ENCODE data around the gene DUSP2. TPM values are rescaled to one million over a fixed set of nuclear protein-coding genes. Genes with fewer than 3 reads are reported as not detected.

The DUSP2 gene
- total RNA-seq, 1 donor from 2014 or later, result 494 TPM

DNA sequence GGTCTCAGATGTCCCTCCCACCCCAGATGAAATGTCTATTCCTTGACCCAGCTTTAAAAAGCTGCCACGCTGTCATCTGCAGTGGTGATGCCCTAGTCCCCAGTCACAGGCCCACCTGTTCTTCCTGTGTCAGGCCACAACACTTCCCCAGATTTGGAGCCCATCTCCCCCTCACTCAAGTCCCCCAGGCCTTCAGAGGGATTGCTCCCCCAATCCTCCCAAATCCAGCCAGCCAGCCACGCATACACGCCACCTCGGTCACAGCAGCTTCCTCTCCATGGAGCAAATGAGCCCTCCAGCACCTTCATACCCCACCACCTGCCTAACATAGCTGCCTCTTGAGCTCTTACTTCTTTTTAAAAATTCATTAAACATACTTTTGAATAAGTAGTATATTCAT lies 14.8 kb downstream of the DUSP2 start:
- Mint-ChIP-seq H3K27ac (no peak overlapping the region), H3K27me3 (ENCODE audit: insufficient read depth) (no peaks in the 10 kb centered on the region), H3K36me3 (ENCODE audit: low read depth) (peaks cover 12% of the 10 kb centered on the region), H3K9me3 (no peaks in the 10 kb centered on the region), H3K4me1 (ENCODE audit: low read depth) (peaks cover 12% of the 10 kb centered on the region), H3K4me3 (no peak overlapping the region)
- intact Hi-C loops (cut with micrococcal nuclease), result no loop called here
- DNase-seq (ENCODE audit: low spot score), result no peak

- Mint-ChIP-seq H3K27me3 (ENCODE audit: insufficient read depth) (no peaks in the 10 kb centered on the region), H3K9me3 (no peaks in the 10 kb centered on the region), H3K4me1 (ENCODE audit: low read depth) (peaks cover 12% of the 10 kb centered on the region), H3K36me3 (ENCODE audit: low read depth) (peaks cover 12% of the 10 kb centered on the region), H3K27ac (no peak overlapping the region), H3K4me3 (no peak overlapping the region)
- no peak for DNase-seq (ENCODE audit: low spot score)
- intact Hi-C loops (cut with micrococcal nuclease), result no loop called here
Observed at GRCh38 chr2:96129528-96130120, 15.6 kb downstream of the DUSP2 start.

DNA sequence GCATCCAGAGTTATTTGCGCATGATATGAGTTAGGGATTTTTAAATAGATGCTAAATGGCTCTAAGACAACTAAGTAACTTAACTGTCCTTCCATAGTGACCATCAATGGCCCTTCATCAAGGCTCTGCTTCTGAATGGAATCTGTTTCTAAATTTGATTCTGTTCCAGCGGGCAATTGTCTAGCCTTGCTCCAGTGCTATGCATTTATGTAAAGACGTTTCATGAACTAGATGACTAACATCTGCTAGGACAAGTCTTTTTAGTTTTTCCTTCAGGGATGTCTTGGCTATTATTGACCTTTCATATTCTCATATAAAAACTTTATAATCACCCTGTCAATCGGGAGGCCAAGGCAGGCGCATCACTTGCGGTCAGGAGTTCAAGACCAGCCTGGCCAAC lies 16.8 kb downstream of the DUSP2 start:
- Mint-ChIP-seq H3K9me3 (no peaks in the 10 kb centered on the region), H3K36me3 (ENCODE audit: low read depth) (peaks cover 12% of the 10 kb centered on the region), H3K27me3 (ENCODE audit: insufficient read depth) (peaks cover 2% of the 10 kb centered on the region), H3K4me3 (no peak overlapping the region), H3K27ac (no peak overlapping the region), H3K4me1 (ENCODE audit: low read depth) (peaks cover 12% of the 10 kb centered on the region)
- no peak for DNase-seq (ENCODE audit: low spot score)
- intact Hi-C loops (cut with micrococcal nuclease), result no loop called here

- no peak for DNase-seq (ENCODE audit: low spot score)
- peaks cover 10% of the 10 kb centered on the region for H3K36me3 Mint-ChIP-seq (ENCODE audit: low read depth)
- intact Hi-C loops (cut with micrococcal nuclease), result no loop called here
- no peak overlapping the region for H3K4me3 Mint-ChIP-seq
- H3K27ac Mint-ChIP-seq, result no peak overlapping the region
- peaks cover 22% of the 10 kb centered on the region for H3K27me3 Mint-ChIP-seq (ENCODE audit: insufficient read depth)
- no peaks in the 10 kb centered on the region for H3K9me3 Mint-ChIP-seq
- peaks cover 11% of the 10 kb centered on the region for H3K4me1 Mint-ChIP-seq (ENCODE audit: low read depth)
Observed at GRCh38 chr2:96124406-96125265, 20.6 kb downstream of the DUSP2 start.

DNA sequence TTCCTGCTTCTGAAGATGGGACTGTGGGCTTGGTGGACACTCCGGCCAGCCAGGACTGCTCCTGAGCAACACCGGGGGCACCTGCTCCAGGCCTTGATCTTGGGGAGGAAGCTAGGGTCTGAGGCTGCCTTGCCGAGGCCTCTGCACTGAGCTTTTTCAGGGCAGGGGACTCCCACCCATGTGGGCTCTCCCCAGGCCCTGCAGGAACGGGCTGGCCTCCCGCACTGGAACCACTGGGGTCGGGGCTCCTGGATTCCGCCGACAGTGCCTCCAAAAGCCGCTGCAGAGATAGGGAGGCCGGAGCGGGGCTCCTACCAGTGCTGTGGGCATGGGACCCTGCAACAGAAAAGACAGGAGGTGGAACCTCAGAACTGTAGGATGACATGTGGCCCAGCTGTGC lies 21.3 kb downstream of the DUSP2 start:
- Mint-ChIP-seq H3K36me3 (ENCODE audit: low read depth) (peaks cover 10% of the 10 kb centered on the region), H3K9me3 (no peaks in the 10 kb centered on the region)

GRCh38 chr2:96123290-96123689 lies 21.9 kb downstream of the DUSP2 start:
- intact Hi-C loops (cut with micrococcal nuclease), result no loop called here
- peaks cover 26% of the 10 kb centered on the region for H3K27me3 Mint-ChIP-seq (ENCODE audit: insufficient read depth)

More for the DNA sequence above, 21.3 kb downstream of the DUSP2 start:
- Mint-ChIP-seq H3K27me3 (ENCODE audit: insufficient read depth) (peaks cover 25% of the 10 kb centered on the region), H3K4me1 (ENCODE audit: low read depth) (peaks cover 11% of the 10 kb centered on the region), H3K27ac (no peak overlapping the region), H3K4me3 (no peak overlapping the region)
- intact Hi-C loops (cut with micrococcal nuclease), result no loop called here
- no peak for DNase-seq (ENCODE audit: low spot score)

DNA sequence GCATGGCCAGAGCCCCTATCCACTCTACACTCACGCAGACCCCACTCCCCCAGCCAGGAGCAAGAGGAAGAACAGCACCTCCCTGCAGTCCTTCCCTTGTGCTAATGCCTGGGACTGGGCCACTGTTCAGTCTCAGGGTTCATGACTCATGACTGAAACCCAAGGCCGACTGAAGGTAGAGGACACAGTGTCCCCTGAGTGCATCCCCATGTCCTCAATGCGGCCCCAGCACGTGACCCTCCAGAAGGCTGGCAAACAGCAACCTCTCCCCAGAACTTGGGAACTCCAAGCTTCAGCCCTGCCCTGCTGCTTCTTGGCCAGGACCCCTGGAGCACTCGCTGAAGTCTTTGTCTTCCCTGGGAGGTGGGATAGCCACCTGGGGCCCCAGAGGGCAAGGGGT lies 22.8 kb downstream of the DUSP2 start:
- no peak overlapping the region for H3K4me3 Mint-ChIP-seq
- intact Hi-C loops (cut with micrococcal nuclease), result no loop called here
- no peak for DNase-seq (ENCODE audit: low spot score)
- peaks cover 18% of the 10 kb centered on the region for H3K4me1 Mint-ChIP-seq (ENCODE audit: low read depth)
- H3K27ac Mint-ChIP-seq, result no peak overlapping the region
- peaks cover 31% of the 10 kb centered on the region for H3K27me3 Mint-ChIP-seq (ENCODE audit: insufficient read depth)
- no peaks in the 10 kb centered on the region for H3K9me3 Mint-ChIP-seq
- peaks cover 10% of the 10 kb centered on the region for H3K36me3 Mint-ChIP-seq (ENCODE audit: low read depth)

More at GRCh38 chr2:96123290-96123689, 21.9 kb downstream of the DUSP2 start:
- H3K4me3 Mint-ChIP-seq, result no peak overlapping the region
- no peak for DNase-seq (ENCODE audit: low spot score)
- peaks cover 11% of the 10 kb centered on the region for H3K4me1 Mint-ChIP-seq (ENCODE audit: low read depth)
- H3K9me3 Mint-ChIP-seq, result no peaks in the 10 kb centered on the region
- H3K36me3 Mint-ChIP-seq (ENCODE audit: low read depth), result peaks cover 10% of the 10 kb centered on the region
- H3K27ac Mint-ChIP-seq, result no peak overlapping the region

DNA sequence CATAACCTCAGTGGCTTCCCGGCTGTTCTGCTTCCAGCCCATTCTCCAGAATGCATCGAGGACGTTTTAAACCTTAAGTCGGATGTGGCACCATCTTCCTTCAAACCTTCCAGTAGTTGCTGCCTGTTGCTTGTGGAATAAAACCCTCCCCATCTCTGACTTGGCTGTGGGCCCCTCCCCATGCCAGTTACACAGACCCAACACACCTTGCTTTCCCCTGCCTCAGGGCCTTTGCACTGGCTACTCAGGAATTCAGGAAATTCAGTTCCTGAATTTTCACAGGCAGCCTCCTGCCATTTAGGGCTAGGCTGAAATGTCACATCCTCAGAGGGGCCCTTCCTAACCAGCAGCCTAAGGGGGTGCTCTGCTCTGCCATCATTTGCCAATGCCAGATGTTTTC lies 23.8 kb downstream of the DUSP2 start:
- peaks cover 6% of the 10 kb centered on the region for H3K36me3 Mint-ChIP-seq (ENCODE audit: low read depth)
- H3K4me3 Mint-ChIP-seq, result no peak overlapping the region
- no peak for DNase-seq (ENCODE audit: low spot score)
- no peaks in the 10 kb centered on the region for H3K9me3 Mint-ChIP-seq
- H3K4me1 Mint-ChIP-seq (ENCODE audit: low read depth), result peaks cover 21% of the 10 kb centered on the region
- peaks cover 31% of the 10 kb centered on the region for H3K27me3 Mint-ChIP-seq (ENCODE audit: insufficient read depth)
- H3K27ac Mint-ChIP-seq, result no peak overlapping the region
- intact Hi-C loops (cut with micrococcal nuclease), result no loop called here

DNA sequence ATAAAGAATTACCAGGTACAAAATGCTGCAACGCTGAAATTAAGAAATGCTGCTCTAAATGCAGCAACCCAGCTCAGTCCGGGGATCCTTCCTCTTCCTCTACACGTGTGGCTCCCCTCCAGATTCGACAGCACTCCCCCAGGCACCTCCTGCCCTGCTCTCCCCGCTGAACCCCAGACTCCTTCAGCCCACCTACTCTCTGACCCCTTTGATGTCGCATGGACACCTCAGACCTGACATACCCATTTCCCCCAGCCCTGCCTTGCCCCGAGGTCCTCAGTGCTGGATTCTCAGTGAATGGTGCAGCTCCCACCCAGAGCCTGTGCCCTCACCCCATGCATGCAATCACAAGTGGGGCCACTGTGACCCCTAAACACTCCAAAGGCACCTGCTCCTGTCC lies 24.2 kb downstream of the DUSP2 start:
- Mint-ChIP-seq H3K4me1 (ENCODE audit: low read depth) (peaks cover 21% of the 10 kb centered on the region), H3K36me3 (ENCODE audit: low read depth) (peaks cover 3% of the 10 kb centered on the region), H3K4me3 (no peak overlapping the region), H3K27ac (no peak overlapping the region), H3K27me3 (ENCODE audit: insufficient read depth) (peaks cover 31% of the 10 kb centered on the region), H3K9me3 (no peaks in the 10 kb centered on the region)
- DNase-seq (ENCODE audit: low spot score), result no peak
- intact Hi-C loops (cut with micrococcal nuclease), result no loop called here

DNA sequence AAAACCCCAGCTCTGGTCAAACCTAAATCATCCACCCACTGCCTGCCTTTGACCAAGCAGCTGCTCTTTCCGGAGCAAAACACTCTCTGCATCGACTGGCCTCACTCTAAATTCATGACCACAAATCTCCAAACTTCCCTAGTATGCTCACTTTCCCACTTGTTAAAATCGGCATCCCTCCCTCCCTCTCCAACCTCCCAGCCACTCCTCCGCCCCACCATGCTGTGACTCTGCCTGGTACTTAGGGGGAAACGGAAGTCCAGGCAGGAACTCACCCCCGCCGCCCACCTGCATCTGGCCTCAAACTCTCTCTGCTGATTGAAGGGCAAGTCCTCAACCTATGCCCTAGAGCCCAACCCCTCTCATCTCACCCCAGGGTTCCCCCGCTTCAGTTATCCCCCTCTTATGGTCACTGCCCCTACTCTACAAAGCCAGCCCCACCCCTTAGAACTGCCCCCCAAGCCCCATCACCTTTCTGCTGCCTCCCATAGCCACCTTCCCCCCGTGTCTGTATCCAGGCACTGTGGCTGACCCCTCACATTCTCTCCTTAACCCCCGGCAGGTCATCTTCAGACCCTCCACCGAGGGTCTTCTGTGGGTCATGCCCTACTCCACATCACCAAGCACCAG lies 25.0 kb downstream of the DUSP2 start:
- intact Hi-C loops (cut with micrococcal nuclease), result no loop called here
- H3K9me3 Mint-ChIP-seq, result no peaks in the 10 kb centered on the region

DNA sequence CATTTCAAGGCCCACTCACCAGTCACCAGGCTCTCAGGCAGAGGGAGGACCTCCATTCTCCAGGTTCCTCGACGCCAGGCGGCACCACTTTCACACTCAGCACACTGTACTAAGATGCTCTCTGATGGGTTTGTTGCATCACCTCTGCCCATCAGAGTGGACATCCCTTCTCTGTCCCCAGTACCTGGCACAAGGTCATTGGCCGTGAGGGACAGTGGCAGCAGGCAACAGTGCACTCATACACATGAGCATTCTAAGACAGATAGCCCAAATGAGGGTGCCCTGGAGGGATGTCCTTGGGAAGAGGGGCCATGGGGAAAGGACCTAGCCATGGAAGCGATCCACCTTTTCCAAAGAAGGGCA lies 25.9 kb downstream of the DUSP2 start:
- intact Hi-C loops (cut with micrococcal nuclease), result loop anchor here (5.0 kb wide), 1 partner anchor 148 kb away; the partner anchor contains the start of genes CIAO1 and TMEM127
- no peaks in the 10 kb centered on the region for H3K36me3 Mint-ChIP-seq (ENCODE audit: low read depth)
- no peak for DNase-seq (ENCODE audit: low spot score)
- no peaks in the 10 kb centered on the region for H3K9me3 Mint-ChIP-seq
- H3K27me3 Mint-ChIP-seq (ENCODE audit: insufficient read depth), result peaks cover 37% of the 10 kb centered on the region
- H3K4me1 Mint-ChIP-seq (ENCODE audit: low read depth), result peaks cover 28% of the 10 kb centered on the region
- H3K4me3 Mint-ChIP-seq, result no peak overlapping the region
- H3K27ac Mint-ChIP-seq, result peak overlapping the region; percentile 23

More for the DNA sequence above, 25.0 kb downstream of the DUSP2 start:
- no peak for DNase-seq (ENCODE audit: low spot score)
- Mint-ChIP-seq H3K27me3 (ENCODE audit: insufficient read depth) (peaks cover 37% of the 10 kb centered on the region), H3K27ac (no peak overlapping the region), H3K4me1 (ENCODE audit: low read depth) (peaks cover 28% of the 10 kb centered on the region), H3K4me3 (no peak overlapping the region), H3K36me3 (ENCODE audit: low read depth) (no peaks in the 10 kb centered on the region)

DNA sequence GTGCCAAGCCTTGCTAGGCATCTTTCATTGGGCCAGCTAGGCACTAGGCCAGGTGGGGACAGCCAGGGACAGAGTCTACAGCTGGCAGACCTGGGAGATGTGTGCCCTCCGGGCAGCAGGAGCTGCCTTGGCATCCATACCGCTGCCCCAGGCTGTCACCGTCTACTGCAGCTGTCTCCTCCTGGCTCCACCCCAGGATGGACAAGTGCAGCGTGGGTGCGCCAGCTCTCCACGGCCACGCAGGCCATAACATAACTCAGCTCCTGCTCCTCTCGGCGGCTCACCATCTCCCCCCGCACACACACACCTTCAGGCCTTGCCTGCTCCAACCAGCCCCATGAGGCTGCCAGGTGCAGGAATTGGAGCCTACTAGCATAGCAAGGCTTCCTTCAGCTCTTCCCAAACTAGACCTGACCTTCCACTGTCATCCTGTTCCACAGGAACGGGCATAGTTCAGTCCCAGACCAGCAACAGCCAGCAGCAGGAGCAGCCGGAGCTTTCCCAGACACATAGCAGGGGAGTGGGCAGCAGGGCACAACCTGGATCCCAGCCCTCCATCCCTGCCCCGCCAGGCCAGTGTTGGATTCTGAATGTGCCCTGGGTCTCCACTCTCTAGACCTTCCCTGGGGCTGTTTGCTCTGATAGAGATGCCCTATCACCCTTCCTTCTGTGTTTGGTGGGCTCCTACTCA lies 26.4 kb downstream of the DUSP2 start:
- peak overlapping the region; percentile 24 for H3K4me3 Mint-ChIP-seq
- peaks cover 37% of the 10 kb centered on the region for H3K27me3 Mint-ChIP-seq (ENCODE audit: insufficient read depth)
- no peak for DNase-seq (ENCODE audit: low spot score)
- H3K4me1 Mint-ChIP-seq (ENCODE audit: low read depth), result peaks cover 28% of the 10 kb centered on the region
- H3K9me3 Mint-ChIP-seq, result no peaks in the 10 kb centered on the region
- no peak overlapping the region for H3K27ac Mint-ChIP-seq
- H3K36me3 Mint-ChIP-seq (ENCODE audit: low read depth), result no peaks in the 10 kb centered on the region
- intact Hi-C loops (cut with micrococcal nuclease), result loop anchor here (5.0 kb wide), 1 partner anchor 148 kb away; the partner anchor contains the start of genes CIAO1 and TMEM127

Data from activated T-helper 1 cell treated with anti-CD3 and anti-CD28 coated beads, Interleukin-12 subunit alpha, Interleukin-12 subunit beta, Interleukin-2, Interleukin-4 antibody, amounts not matched to agents 30 ng/mL and 10 ng/mL and 1 ng/mL, durations not matched to agents 14 hours and 24 hours and 36 hours (primary cell).